A673 (cell line): Measurements from ENCODE around the gene PCDHGB2. TPM values are rescaled to one million over a fixed set of nuclear protein-coding genes. Genes with fewer than 3 reads are reported as not detected.
A peak's percentile ranks its signal among the peaks of the same experiment; 100 is the strongest.
"Not testable (repeated sequence)": the region's sequence is repeated elsewhere in the genome, so short reads cannot be mapped to it uniquely, and the experiment has no call there.

ENCODE experiments used
- BruUV-seq: library from RNA; stranded (reverse); fragments of 400-500 nt; replicated peaks from 2 replicates; lab custom pipeline; 2021; lab: Mats Ljungman, UMichigan
- CTCF ChIA-PET: fragments of 300-600 bp; sonication (Branson Sonifier 250); formaldehyde crosslinking; loops from one replicate; lab custom pipeline; 2022; ENCODE audit warnings: antibody characterized with exemption; lab: Charles Lee
- POLR2A ChIA-PET: fragments of 300-600 bp; sonication (Branson Sonifier 250); formaldehyde crosslinking; loops from one replicate; lab custom pipeline; 2022; ENCODE audit warnings: antibody characterized with exemption; ENCODE audit not compliant: low non-redundant PET; lab: Charles Lee
- DNase-seq: peaks from one replicate; pipeline ENCODE4 v3.0.0-alpha.2; 2015; ENCODE audit warnings: low spot score
- H3K27ac ChIP-seq: fragments of 200-600 bp; sonication (generic); 2 replicates; pipeline ENCODE4 v1.5.1; 2016; ENCODE audit warnings: mixed run types, low read depth, mild to moderate bottlenecking, mixed read lengths, antibody characterized with exemption, low read length; ENCODE audit not compliant: poor library complexity, severe bottlenecking
- H3K27me3 ChIP-seq: fragments of 200-600 bp; sonication (generic); replicated peaks from 2 replicates; pipeline ENCODE4 v1.6.1; 2017; ENCODE audit warnings: mixed run types, low read depth, mild to moderate bottlenecking, mixed read lengths, antibody characterized with exemption, low read length; ENCODE audit not compliant: insufficient read depth, poor library complexity
- H3K36me3 ChIP-seq: fragments of 200-600 bp; sonication (generic); 2 replicates; pipeline ENCODE4 v1.6.1; 2016; ENCODE audit warnings: mixed run types, mild to moderate bottlenecking, mixed read lengths, antibody characterized with exemption, low read length; ENCODE audit not compliant: insufficient read depth, poor library complexity, severe bottlenecking
- H3K4me1 ChIP-seq: fragments of 200-600 bp; sonication (generic); 2 replicates; pipeline ENCODE4 v1.6.1; 2017; ENCODE audit warnings: mixed run types, mild to moderate bottlenecking, mixed read lengths, antibody characterized with exemption, low read length; ENCODE audit not compliant: insufficient read depth, poor library complexity, severe bottlenecking
- H3K4me3 ChIP-seq: fragments of 200-600 bp; sonication (generic); 2 replicates; pipeline ENCODE4 v1.5.1; 2016; ENCODE audit warnings: low read depth, mixed run types, mild to moderate bottlenecking, mixed read lengths, low read length; ENCODE audit not compliant: poor library complexity, severe bottlenecking
- H3K9me3 ChIP-seq: fragments of 200-600 bp; sonication (generic); 2 replicates; pipeline ENCODE4 v1.6.1; 2016; ENCODE audit warnings: mixed run types, low read depth, mild to moderate bottlenecking, mixed read lengths, antibody characterized with exemption, low read length; ENCODE audit not compliant: poor library complexity, severe bottlenecking
- EZH2 ChIP-seq: fragments of 200-600 bp; sonication (generic); IDR thresholded peaks from 2 replicates; pipeline ENCODE4 v1.6.1; 2017; ENCODE audit warnings: borderline replicate concordance, low read depth, mild to moderate bottlenecking, mixed read lengths, antibody characterized with exemption, low read length; ENCODE audit not compliant: poor library complexity, severe bottlenecking
- intact Hi-C: fragments of 100-400 bp; cut with micrococcal nuclease; formaldehyde crosslinking; loops from one replicate; pipeline ENCODE4 v1.10.0; 2022; ENCODE audit not compliant: unreplicated experiment
- total RNA-seq: library from RNA; stranded (reverse); gene quantifications from 2 replicates; pipeline ENCODE4 v1.2.3, GENCODE V29; 2021
- TF ChIP-seq, protein P1 (sequence below): fragments of 300-800, 200-600 bp; sonication (generic); conservative IDR thresholded peaks from 2 replicates; pipeline ENCODE4 v1.5.1; 2017; ENCODE audit warnings: low read depth, mild to moderate bottlenecking, antibody characterized with exemption, low read length, moderate library complexity, mixed read lengths

Gene PCDHGB2
- total RNA-seq, 1 experiment from 2014 or later = 6.5 TPM

DNA sequence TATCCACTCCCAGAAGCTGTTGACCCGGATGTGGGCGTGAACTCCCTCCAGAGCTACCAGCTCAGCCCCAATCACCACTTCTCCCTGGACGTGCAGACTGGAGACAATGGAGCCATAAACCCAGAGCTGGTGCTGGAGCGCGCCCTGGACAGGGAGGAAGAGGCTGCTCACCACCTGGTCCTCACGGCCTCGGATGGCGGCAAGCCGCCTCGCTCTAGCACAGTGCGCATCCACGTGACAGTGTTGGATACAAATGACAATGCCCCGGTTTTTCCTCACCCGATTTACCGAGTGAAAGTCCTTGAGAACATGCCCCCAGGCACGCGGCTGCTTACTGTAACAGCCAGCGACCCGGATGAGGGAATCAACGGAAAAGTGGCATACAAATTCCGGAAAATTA lies 33.5 kb downstream of the PCDHGB2 start:
- intact Hi-C loops = no loop called here
- H3K27ac ChIP-seq = no peak overlapping the region
- BruUV-seq = no TSS peak
- H3K4me1 ChIP-seq = no peaks in the 10 kb centered on the region
- TF ChIP-seq, protein P1, sequence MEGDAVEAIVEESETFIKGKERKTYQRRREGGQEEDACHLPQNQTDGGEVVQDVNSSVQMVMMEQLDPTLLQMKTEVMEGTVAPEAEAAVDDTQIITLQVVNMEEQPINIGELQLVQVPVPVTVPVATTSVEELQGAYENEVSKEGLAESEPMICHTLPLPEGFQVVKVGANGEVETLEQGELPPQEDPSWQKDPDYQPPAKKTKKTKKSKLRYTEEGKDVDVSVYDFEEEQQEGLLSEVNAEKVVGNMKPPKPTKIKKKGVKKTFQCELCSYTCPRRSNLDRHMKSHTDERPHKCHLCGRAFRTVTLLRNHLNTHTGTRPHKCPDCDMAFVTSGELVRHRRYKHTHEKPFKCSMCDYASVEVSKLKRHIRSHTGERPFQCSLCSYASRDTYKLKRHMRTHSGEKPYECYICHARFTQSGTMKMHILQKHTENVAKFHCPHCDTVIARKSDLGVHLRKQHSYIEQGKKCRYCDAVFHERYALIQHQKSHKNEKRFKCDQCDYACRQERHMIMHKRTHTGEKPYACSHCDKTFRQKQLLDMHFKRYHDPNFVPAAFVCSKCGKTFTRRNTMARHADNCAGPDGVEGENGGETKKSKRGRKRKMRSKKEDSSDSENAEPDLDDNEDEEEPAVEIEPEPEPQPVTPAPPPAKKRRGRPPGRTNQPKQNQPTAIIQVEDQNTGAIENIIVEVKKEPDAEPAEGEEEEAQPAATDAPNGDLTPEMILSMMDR = no peak
- no peak for TF ChIP-seq EZH2
- H3K36me3 ChIP-seq = no peaks in the 10 kb centered on the region
- H3K4me3 ChIP-seq = no peak overlapping the region
- DNase-seq = no peak
- H3K27me3 ChIP-seq = no peaks in the 10 kb centered on the region
- ChIA-PET POLR2A (no interaction called here), CTCF (no interaction called here)
- H3K9me3 ChIP-seq = peaks cover 53% of the 10 kb centered on the region

DNA sequence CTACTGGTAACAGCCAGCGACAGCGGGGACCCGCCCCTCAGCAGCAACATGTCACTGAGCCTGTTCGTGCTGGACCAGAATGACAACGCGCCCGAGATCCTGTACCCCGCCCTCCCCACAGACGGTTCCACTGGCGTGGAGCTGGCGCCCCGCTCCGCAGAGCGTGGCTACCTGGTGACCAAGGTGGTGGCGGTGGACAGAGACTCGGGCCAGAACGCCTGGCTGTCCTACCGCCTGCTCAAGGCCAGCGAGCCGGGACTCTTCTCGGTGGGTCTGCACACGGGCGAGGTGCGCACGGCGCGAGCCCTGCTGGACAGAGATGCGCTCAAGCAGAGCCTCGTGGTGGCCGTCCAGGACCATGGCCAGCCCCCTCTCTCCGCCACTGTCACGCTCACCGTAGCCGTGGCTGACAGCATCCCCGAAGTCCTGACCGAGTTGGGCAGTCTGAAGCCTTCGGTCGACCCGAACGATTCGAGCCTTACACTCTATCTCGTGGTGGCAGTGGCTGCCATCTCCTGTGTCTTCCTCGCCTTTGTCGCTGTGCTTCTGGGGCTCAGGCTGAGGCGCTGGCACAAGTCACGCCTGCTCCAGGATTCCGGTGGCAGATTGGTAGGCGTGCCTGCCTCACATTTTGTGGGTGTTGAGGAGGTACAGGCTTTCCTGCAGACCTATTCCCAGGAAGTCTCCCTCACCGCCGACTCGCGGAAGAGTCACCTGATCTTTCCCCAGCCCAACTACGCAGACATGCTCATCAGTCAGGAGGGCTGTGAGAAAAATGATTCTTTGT lies 34.8 kb downstream of the PCDHGB2 start:
- H3K4me3 ChIP-seq, DNase-seq, BruUV-seq, H3K4me1 ChIP-seq, POLR2A ChIA-PET, H3K27ac ChIP-seq, CTCF ChIA-PET, H3K27me3 ChIP-seq: not testable (repeated sequence)
- H3K36me3 ChIP-seq = peaks cover 12% of the 10 kb centered on the region
- H3K9me3 ChIP-seq = peaks cover 53% of the 10 kb centered on the region
- intact Hi-C loops = loop anchor here (5.0 kb wide), 1 partner anchor 128 kb away; no protein-coding TSS in a partner anchor

DNA sequence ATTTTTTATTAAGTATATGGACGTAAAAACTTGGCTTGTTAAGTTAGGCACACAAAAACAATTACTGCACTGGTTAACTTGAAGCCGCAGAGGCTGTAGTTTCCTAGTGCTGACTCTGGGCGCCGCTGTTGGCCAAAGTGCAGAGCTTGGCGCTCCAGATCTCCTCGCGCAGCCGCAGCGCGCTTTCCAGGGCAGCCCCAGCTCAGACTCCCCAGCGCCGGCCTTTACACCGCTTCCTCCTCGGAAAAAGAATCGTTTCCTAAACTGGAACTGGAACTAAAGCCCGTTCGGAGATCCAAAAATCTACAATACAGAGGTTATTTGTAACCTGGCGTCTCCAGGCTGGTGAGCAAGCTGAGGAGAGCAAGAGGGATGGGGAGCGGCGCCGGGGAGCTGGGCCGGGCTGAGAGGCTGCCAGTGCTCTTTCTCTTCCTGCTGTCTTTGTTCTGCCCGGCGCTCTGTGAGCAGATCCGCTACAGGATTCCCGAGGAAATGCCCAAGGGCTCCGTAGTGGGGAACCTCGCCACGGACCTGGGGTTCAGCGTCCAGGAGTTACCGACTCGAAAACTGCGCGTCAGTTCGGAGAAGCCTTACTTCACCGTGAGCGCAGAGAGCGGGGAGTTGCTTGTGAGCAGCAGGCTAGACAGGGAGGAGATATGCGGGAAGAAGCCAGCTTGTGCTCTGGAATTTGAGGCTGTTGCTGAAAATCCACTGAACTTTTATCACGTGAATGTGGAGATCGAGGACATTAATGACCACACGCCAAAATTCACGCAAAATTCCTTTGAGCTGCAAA lies 38.2 kb downstream of the PCDHGB2 start, which contains the start of gene PCDHGB5:
TSS of gene PCDHGB5 (plus strand) at position 192 of the 796 bp plus-strand sequence. CDS start at position 373, 181 bp downstream.
- BruUV-seq, POLR2A ChIA-PET, H3K4me1 ChIP-seq, H3K27me3 ChIP-seq: not testable (repeated sequence)
- peak; percentile 66 for DNase-seq
- TF ChIP-seq, protein P1 = peak; percentile 62
- H3K9me3 ChIP-seq = peaks cover 53% of the 10 kb centered on the region
- intact Hi-C loops = loop anchor here (5.0 kb wide), 1 partner anchor 124 kb away; no protein-coding TSS in a partner anchor
- H3K36me3 ChIP-seq = peaks cover 27% of the 10 kb centered on the region
- CTCF ChIA-PET = interaction anchor here (1.2 to 1.5 kb wide), 3 partner anchors 160 to 174 kb away, joined by 3 to 7 read pairs (median 5); partner anchors contain the start of gene PCDHB14
- peak within 1 kb of the TSS; percentile 37 for H3K27ac ChIP-seq
- H3K4me3 ChIP-seq = peak within 1 kb of the TSS; percentile 39
